Liver (tissue), 9 donors: ENCODE data around the gene CNTN2. TPM values are rescaled to one million over a fixed set of nuclear protein-coding genes. Genes with fewer than 3 reads are reported as not detected.

Experiments
- DNase-seq: peaks from one replicate; pipeline ENCODE4 v3.0.0-alpha.2; 2017; ENCODE audit warnings: low spot score
- H3K27ac ChIP-seq, 2 donors: one replicate each; pipeline ENCODE4 v1.7.0; 2013; ENCODE audit warnings: inconsistent platforms in 2 of 2, low read length in 2 of 2, control low read depth in 1 of 2, low read depth in 1 of 2, mild to moderate bottlenecking in 1 of 2
- H3K27me3 ChIP-seq, 4 donors: one replicate each; pipeline versions ENCODE4 v1.6.1 to v1.7.0; 2013; ENCODE audit warnings: low read length in 3 of 4, inconsistent platforms in 1 of 4, mild to moderate bottlenecking in 1 of 4, moderate library complexity in 1 of 4; ENCODE audit not compliant: control insufficient read depth in 4 of 4, insufficient read depth in 4 of 4
- H3K36me3 ChIP-seq, 4 donors: one replicate each; pipeline versions ENCODE4 v1.6.1 to v1.7.0; 2013; ENCODE audit warnings: low read length in 3 of 4, mild to moderate bottlenecking in 3 of 4, low read depth in 1 of 4, moderate library complexity in 1 of 4; ENCODE audit not compliant: control insufficient read depth in 4 of 4, insufficient read depth in 3 of 4
- H3K4me1 ChIP-seq, 4 donors: one replicate each; pipeline versions ENCODE4 v1.6.1 to v1.7.0; 2013; ENCODE audit warnings: low read length in 3 of 4, mild to moderate bottlenecking in 3 of 4, moderate library complexity in 1 of 4; ENCODE audit not compliant: control insufficient read depth in 4 of 4, insufficient read depth in 4 of 4
- H3K4me3 ChIP-seq, 3 donors: one replicate each; pipeline versions ENCODE4 v1.6.1 to v1.7.0; 2013; ENCODE audit warnings: low read length in 3 of 3, control low read depth in 1 of 3, low read depth in 1 of 3, mild to moderate bottlenecking in 1 of 3
- H3K9ac ChIP-seq, 2 donors: one replicate each; pipeline ENCODE4 v1.7.0; 2013; ENCODE audit warnings: low read length in 2 of 2, mild to moderate bottlenecking in 2 of 2, moderate library complexity in 2 of 2, control low read depth in 1 of 2, low read depth in 1 of 2
- H3K9me3 ChIP-seq, 4 donors: one replicate each; pipeline versions ENCODE4 v1.6.1 to v1.7.0; 2013; ENCODE audit warnings: low read length in 3 of 4; ENCODE audit not compliant: control insufficient read depth in 4 of 4
- ATF3 ChIP-seq: IDR thresholded peaks from 2 replicates; pipeline ENCODE4 v1.6.1; 2016; ENCODE audit warnings: antibody characterized with exemption
- CTCF ChIP-seq: fragments of 150-350 bp; IDR thresholded peaks from 2 replicates; pipeline ENCODE4 v1.5.1; 2017; ENCODE audit warnings: improper control_type of control experiment, low read depth, low read length; ENCODE audit not compliant: missing input control
- FOXA1 ChIP-seq: IDR thresholded peaks from 2 replicates; pipeline ENCODE4 v1.6.1; 2016; ENCODE audit warnings: antibody characterized with exemption
- FOXA2 ChIP-seq: IDR thresholded peaks from 2 replicates; pipeline ENCODE4 v1.6.1; 2016; ENCODE audit warnings: antibody characterized with exemption
- GABPA ChIP-seq, 2 donors: IDR thresholded peaks in 1 of 2; conservative IDR thresholded peaks in 1 of 2; 2 replicates each; pipeline ENCODE4 v1.6.1; 2016; ENCODE audit warnings: antibody characterized with exemption in 2 of 2, mild to moderate bottlenecking in 1 of 2, moderate library complexity in 1 of 2
- HNF4A ChIP-seq, 2 donors: conservative IDR thresholded peaks; 2 replicates each; pipeline ENCODE4 v1.6.1; 2016; ENCODE audit warnings: antibody characterized with exemption in 2 of 2, mild to moderate bottlenecking in 2 of 2
- HNF4G ChIP-seq: IDR thresholded peaks from 2 replicates; pipeline ENCODE4 v1.6.1; 2016; ENCODE audit warnings: antibody characterized with exemption
- JUND ChIP-seq, 2 donors: IDR thresholded peaks; 2 replicates each; pipeline ENCODE4 v1.6.1; 2016; ENCODE audit warnings: antibody characterized with exemption in 2 of 2
- MAX ChIP-seq: IDR thresholded peaks from 2 replicates; pipeline ENCODE4 v1.6.1; 2016; ENCODE audit warnings: antibody characterized with exemption
- NR2F2 ChIP-seq: IDR thresholded peaks from 2 replicates; pipeline ENCODE4 v1.6.1; 2016; ENCODE audit warnings: antibody characterized with exemption
- RAD21 ChIP-seq, 2 donors: IDR thresholded peaks; 2 replicates each; pipeline ENCODE4 v1.6.1; 2016; ENCODE audit warnings: antibody characterized with exemption in 2 of 2, mild to moderate bottlenecking in 2 of 2
- RXRA ChIP-seq, 2 donors: IDR thresholded peaks; 2 replicates each; pipeline ENCODE4 v1.6.1; 2017 to 2018; ENCODE audit warnings: antibody characterized with exemption in 2 of 2, mild to moderate bottlenecking in 1 of 2
- SP1 ChIP-seq: IDR thresholded peaks from 2 replicates; pipeline ENCODE4 v1.6.1; 2018; ENCODE audit warnings: antibody characterized with exemption, mild to moderate bottlenecking
- TAF1 ChIP-seq: conservative IDR thresholded peaks from 2 replicates; pipeline ENCODE4 v1.6.1; 2016; ENCODE audit warnings: antibody characterized with exemption, mild to moderate bottlenecking
- YY1 ChIP-seq: IDR thresholded peaks from 2 replicates; pipeline ENCODE4 v1.6.1; 2016; ENCODE audit warnings: antibody characterized with exemption, mild to moderate bottlenecking
- ZBTB33 ChIP-seq: IDR thresholded peaks from 2 replicates; pipeline ENCODE4 v1.6.1; 2016; ENCODE audit warnings: antibody characterized with exemption
- WGBS: extraction: QIAGEN DNeasy Blood & Tissue Kit; methylation state at CpG from one replicate; pipeline ENCODE4 v1.1.7; 2013; 5-methylcytosine and 5-hydroxymethylcytosine counted together
- polyA plus RNA-seq, 2 donors: library from polyadenylated mRNA; stranded (reverse) in 1 of 2; unstranded in 1 of 2; fragments of 200-250 nt in 1 of 2; fragments of >200 nt in 1 of 2; fragmentation: Nextera tagmentation in 1 of 2; extraction: Ambion mirVana in 1 of 2; gene quantifications; one replicate each; pipeline versions ENCODE4 v1.2.1 to v1.2.3, GENCODE V29; 2013 to 2015
- total RNA-seq, 2 donors: library from RNA; depleted of rRNA; stranded (reverse); fragments of >200 nt; gene quantifications; one replicate each; pipeline ENCODE4 v1.2.3, GENCODE V29; 2014
- donor health status: healthy.
- donor health status: healthy.
- donor health status: healthy.
- donor health status: healthy.
- donor health status: healthy.

CNTN2 gene
- total and polyA plus RNA-seq, 4 donors: 0.05 to 0.25 (median 0.17) TPM

GRCh38 chr1:205056956-205057568, 14.1 kb downstream of the CNTN2 start:
- Histone ChIP-seq H3K4me3 (no peak overlapping the region), H3K27ac (no peak overlapping the region), H3K36me3 (no peaks in the 10 kb centered on the region), H3K9ac (no peak overlapping the region), H3K4me1 (no peaks in the 10 kb centered on the region), H3K9me3 (no peaks in the 10 kb centered on the region), H3K27me3 (no peaks in the 10 kb centered on the region)
- no peak for DNase-seq
- 97% methylated on average over 6 of the region's 6 CpGs for WGBS
- TF ChIP-seq FOXA1 (no peak), RXRA (IDR thresholded peaks at IDR 0.05) (no peak), ZBTB33 (no peak), HNF4G (no peak), YY1 (no peak), GABPA (IDR thresholded peaks at IDR 0.05 in 1 of 2, conservative IDR thresholded peaks at IDR 0.05 in 1 of 2) (no peak), MAX (no peak), NR2F2 (no peak), ATF3 (no peak), SP1 (no peak), TAF1 (no peak), CTCF (no peak)

GRCh38 chr1:205057808-205058575, 15.0 kb downstream of the CNTN2 start:
- Histone ChIP-seq H3K27ac (no peak overlapping the region), H3K4me3 (no peak overlapping the region), H3K9ac (no peak overlapping the region), H3K36me3 (no peaks in the 10 kb centered on the region), H3K27me3 (no peaks in the 10 kb centered on the region), H3K4me1 (peaks cover 0 to 3% (median 0%) of the 10 kb centered on the region in 4 donors), H3K9me3 (no peaks in the 10 kb centered on the region)
- no peak for DNase-seq
- TF ChIP-seq RAD21 (IDR thresholded peaks at IDR 0.05): no peak
- WGBS: 93% methylated on average over 19 of the region's 19 CpGs

GRCh38 chr1:205058853-205059252, 15.8 kb downstream of the CNTN2 start:
- WGBS: 96% methylated on average over 12 of the region's 12 CpGs
- Histone ChIP-seq H3K27ac (no peak overlapping the region), H3K9me3 (no peaks in the 10 kb centered on the region), H3K4me1 (peaks cover 0 to 3% (median 0%) of the 10 kb centered on the region in 4 donors), H3K27me3 (no peaks in the 10 kb centered on the region), H3K4me3 (no peak overlapping the region), H3K9ac (no peak overlapping the region), H3K36me3 (no peaks in the 10 kb centered on the region)
- TF ChIP-seq FOXA1: no peak
- no peak for TF ChIP-seq ZBTB33
- TF ChIP-seq GABPA (IDR thresholded peaks at IDR 0.05 in 1 of 2, conservative IDR thresholded peaks at IDR 0.05 in 1 of 2): no peak
- no peak for TF ChIP-seq SP1
- TF ChIP-seq RXRA (IDR thresholded peaks at IDR 0.05): no peak
- no peak for TF ChIP-seq CTCF
- TF ChIP-seq MAX: no peak
- TF ChIP-seq FOXA2: no peak
- TF ChIP-seq HNF4G: no peak
- TF ChIP-seq ATF3: no peak
- no peak for TF ChIP-seq HNF4A (conservative IDR thresholded peaks at IDR 0.05)
- no peak for TF ChIP-seq NR2F2
- no peak for TF ChIP-seq JUND (IDR thresholded peaks at IDR 0.05)
- no peak for DNase-seq
